ENCODE results near the gene ARID1B. TPM values are rescaled to one million over a fixed set of nuclear protein-coding genes. Genes with fewer than 3 reads are reported as not detected.

ARID1B gene
- total and polyA plus RNA-seq, 2 of the 4 experiments (the other 2 are of a cell fraction): 14.5 to 20.1 TPM

DNA sequence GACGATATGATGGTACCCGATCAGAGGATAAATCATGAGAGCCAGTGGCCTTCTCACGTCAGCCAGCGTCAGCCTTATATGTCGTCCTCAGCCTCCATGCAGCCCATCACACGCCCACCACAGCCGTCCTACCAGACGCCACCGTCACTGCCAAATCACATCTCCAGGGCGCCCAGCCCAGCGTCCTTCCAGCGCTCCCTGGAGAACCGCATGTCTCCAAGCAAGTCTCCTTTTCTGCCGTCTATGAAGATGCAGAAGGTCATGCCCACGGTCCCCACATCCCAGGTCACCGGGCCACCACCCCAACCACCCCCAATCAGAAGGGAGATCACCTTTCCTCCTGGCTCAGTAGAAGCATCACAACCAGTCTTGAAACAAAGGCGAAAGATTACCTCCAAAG is 423.9 kb downstream of the ARID1B start:
- CTCF ChIA-PET: no interaction called here
- TF ChIP-seq, protein P1, sequence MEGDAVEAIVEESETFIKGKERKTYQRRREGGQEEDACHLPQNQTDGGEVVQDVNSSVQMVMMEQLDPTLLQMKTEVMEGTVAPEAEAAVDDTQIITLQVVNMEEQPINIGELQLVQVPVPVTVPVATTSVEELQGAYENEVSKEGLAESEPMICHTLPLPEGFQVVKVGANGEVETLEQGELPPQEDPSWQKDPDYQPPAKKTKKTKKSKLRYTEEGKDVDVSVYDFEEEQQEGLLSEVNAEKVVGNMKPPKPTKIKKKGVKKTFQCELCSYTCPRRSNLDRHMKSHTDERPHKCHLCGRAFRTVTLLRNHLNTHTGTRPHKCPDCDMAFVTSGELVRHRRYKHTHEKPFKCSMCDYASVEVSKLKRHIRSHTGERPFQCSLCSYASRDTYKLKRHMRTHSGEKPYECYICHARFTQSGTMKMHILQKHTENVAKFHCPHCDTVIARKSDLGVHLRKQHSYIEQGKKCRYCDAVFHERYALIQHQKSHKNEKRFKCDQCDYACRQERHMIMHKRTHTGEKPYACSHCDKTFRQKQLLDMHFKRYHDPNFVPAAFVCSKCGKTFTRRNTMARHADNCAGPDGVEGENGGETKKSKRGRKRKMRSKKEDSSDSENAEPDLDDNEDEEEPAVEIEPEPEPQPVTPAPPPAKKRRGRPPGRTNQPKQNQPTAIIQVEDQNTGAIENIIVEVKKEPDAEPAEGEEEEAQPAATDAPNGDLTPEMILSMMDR (conservative IDR thresholded peaks at IDR 0.05; ENCODE audit: low read depth, low read length): no peak
- TF ChIP-seq RAD21 (IDR thresholded peaks at IDR 0.05; ENCODE audit: low read length): no peak
- TF ChIP-seq SMC3 (IDR thresholded peaks at IDR 0.05; ENCODE audit: low read depth, low read length): no peak
- no peak for TF ChIP-seq MAZ (IDR thresholded peaks at IDR 0.05; ENCODE audit: borderline replicate concordance, low read depth, low read length)
- TF ChIP-seq FOS (IDR thresholded peaks at IDR 0.05; ENCODE audit: low read depth, low read length): no peak
- no peak for TF ChIP-seq MXI1 (IDR thresholded peaks at IDR 0.05; ENCODE audit: borderline replicate concordance, low read depth, low read length)
- TF ChIP-seq, protein P2, sequence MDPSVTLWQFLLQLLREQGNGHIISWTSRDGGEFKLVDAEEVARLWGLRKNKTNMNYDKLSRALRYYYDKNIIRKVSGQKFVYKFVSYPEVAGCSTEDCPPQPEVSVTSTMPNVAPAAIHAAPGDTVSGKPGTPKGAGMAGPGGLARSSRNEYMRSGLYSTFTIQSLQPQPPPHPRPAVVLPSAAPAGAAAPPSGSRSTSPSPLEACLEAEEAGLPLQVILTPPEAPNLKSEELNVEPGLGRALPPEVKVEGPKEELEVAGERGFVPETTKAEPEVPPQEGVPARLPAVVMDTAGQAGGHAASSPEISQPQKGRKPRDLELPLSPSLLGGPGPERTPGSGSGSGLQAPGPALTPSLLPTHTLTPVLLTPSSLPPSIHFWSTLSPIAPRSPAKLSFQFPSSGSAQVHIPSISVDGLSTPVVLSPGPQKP (IDR thresholded peaks at IDR 0.05; ENCODE audit: borderline replicate concordance, low read depth, low read length): no peak
- no peak for TF ChIP-seq RCOR1 (IDR thresholded peaks at IDR 0.05; ENCODE audit: insufficient replicate concordance, low read length)
- no peak for TF ChIP-seq RFX5 (IDR thresholded peaks at IDR 0.05; ENCODE audit: low read depth, low read length)
- TF ChIP-seq CHD1 (IDR thresholded peaks at IDR 0.05; ENCODE audit: low read depth, low read length): no peak
- no peak for TF ChIP-seq POLR2A (IDR thresholded peaks at IDR 0.05; ENCODE audit: low read depth, low read length)
- TF ChIP-seq BHLHE40 (IDR thresholded peaks at IDR 0.05; ENCODE audit: low read depth, low read length): no peak
- TF ChIP-seq NFE2L2 (IDR thresholded peaks at IDR 0.05; ENCODE audit: low read depth, low read length): no peak
- no peak overlapping the region for H3K4me3 ChIP-seq (ENCODE audit: insufficient read depth, low read depth, low read length)
- H3K4me2 ChIP-seq (ENCODE audit: low read depth, low read length): no peak overlapping the region
- H3K9me1 ChIP-seq (ENCODE audit: insufficient read depth, low read length): peaks cover 12% of the 10 kb centered on the region; the same call in 1 of the 2 replicates
- no peak overlapping the region for H3K9ac ChIP-seq (ENCODE audit: low read depth, low read length)
- H3K27ac ChIP-seq (ENCODE audit: insufficient read depth, low read length): no peak overlapping the region
- no peak overlapping the region for H4K5ac ChIP-seq (ENCODE audit: low read depth, low read length)
- no peak overlapping the region for H2AK9ac ChIP-seq (replicated peaks; ENCODE audit: low read depth, low read length, poor library complexity)
- dilution Hi-C loops (cut with HindIII; ENCODE audit: low sequenced_read_pairs, unreplicated experiment) (no loop called here), in situ Hi-C loops (cut with MboI; ENCODE audit: low sequenced_read_pairs) (no loop called here), intact Hi-C loops (cut with micrococcal nuclease) (no loop called here)
- peaks cover 43% of the 10 kb centered on the region for H3K36me3 ChIP-seq (ENCODE audit: control insufficient read depth, insufficient read depth, low read length)
- 98% methylated on average over 8 of the region's 17 CpGs; no CpG with 5 or more reads in 1 of the 2 experiments for WGBS, 2 experiments (ENCODE audit: extremely low coverage in 2 of 2, insufficient read length in 1 of 2)
- no peak overlapping the region for H2BK20ac ChIP-seq (ENCODE audit: low read depth, low read length)
- no peak overlapping the region for H2BK120ac ChIP-seq (ENCODE audit: low read depth, low read length)
- no peak overlapping the region for H3K4ac ChIP-seq (ENCODE audit: low read depth, low read length)
- no peak overlapping the region for H2AK5ac ChIP-seq (ENCODE audit: low read depth, low read length)
- no peaks in the 10 kb centered on the region for H3K9me3 ChIP-seq (ENCODE audit: control insufficient read depth, insufficient read depth, low read length)
- H3K56ac ChIP-seq (ENCODE audit: extremely low read depth, insufficient read depth, low read length): no peak overlapping the region
- no peak overlapping the region for H2BK5ac ChIP-seq (ENCODE audit: low read depth, low read length, poor library complexity, severe bottlenecking)
- no peak overlapping the region for H4K91ac ChIP-seq (ENCODE audit: insufficient read depth, low read depth, low read length)
- no peak overlapping the region for H2AFZ ChIP-seq (replicated peaks; ENCODE audit: low read length, poor library complexity)
- POLR2A ChIA-PET (ENCODE audit: unreplicated experiment): no interaction called here
- H3K23ac ChIP-seq (ENCODE audit: low read depth, low read length): no peak overlapping the region
- no peak overlapping the region for H3K14ac ChIP-seq (replicated peaks; ENCODE audit: low read depth, low read length)
- no peak overlapping the region for H3K18ac ChIP-seq (ENCODE audit: low read depth, low read length)
- no peaks in the 10 kb centered on the region for H4K20me1 ChIP-seq (ENCODE audit: insufficient read depth, low read length)
- TSS peak; percentile 93 for BruUV-seq (replicated peaks)
- ATAC-seq (ENCODE audit: low read depth) (no peak), DNase-seq (no peak)
- H3K4me1 ChIP-seq (ENCODE audit: control insufficient read depth, insufficient read depth, low read length): no peaks in the 10 kb centered on the region
- peaks cover 3 to 9% of the 10 kb centered on the region in 2 experiments; a peak in 2 of 4 replicates for H3K79me1 ChIP-seq (ENCODE audit: low read depth in 1 of 2, low read length in 2 of 2)
- no peak overlapping the region for H2BK15ac ChIP-seq (ENCODE audit: low read depth, low read length)
- H4K8ac ChIP-seq (ENCODE audit: low read depth in 2 of 2, low read length in 2 of 2): no peak overlapping the region
- H3K27me3 ChIP-seq (ENCODE audit: control insufficient read depth, insufficient read depth, low read length): no peaks in the 10 kb centered on the region

Data from IMR-90 (cell line).